Adrenal gland (tissue), 5 donors: Measurements from ENCODE around the gene LASP1.

Experiments
- CTCF ChIP-seq, 6 experiments: fragments of 450-650 bp in 4 of 6; fragments of 200-600 bp in 2 of 6; sonication (generic) in 1 of 6; IDR thresholded peaks; 1 replicate in 5 of 6; 2 replicates in 1 of 6; pipeline versions ENCODE4 v1.5.1 to v1.8.0; 2016 to 2021; ENCODE audit warnings: antibody characterized with exemption in 6 of 6, mild to moderate bottlenecking in 2 of 6, moderate library complexity in 1 of 6
- POLR2A ChIP-seq, 2 donors: fragments of 450-650 bp; IDR thresholded peaks; one replicate each; pipeline ENCODE4 v1.6.1; 2017; ENCODE audit warnings: antibody characterized with exemption in 2 of 2, mild to moderate bottlenecking in 2 of 2, moderate library complexity in 1 of 2
- donor health status: DM: no; HTN: no; CAD: no.

GRCh38 chr17:38867968-38868816, 1.7 kb upstream of the LASP1 start:
- TF ChIP-seq CTCF (IDR thresholded peaks at IDR 0.05) (no peak), POLR2A (IDR thresholded peaks at IDR 0.05) (no peak)
